Body of pancreas (tissue), 4 donors: ENCODE data around the gene PGP.

Experiments used
- CTCF ChIP-seq, 7 experiments: fragments of 450-650 bp in 4 of 7; fragments of 200-600 bp in 3 of 7; sonication (generic) in 3 of 7; IDR thresholded peaks; one replicate each; pipeline ENCODE4 v1.5.1; 2016 to 2019; ENCODE audit warnings: antibody characterized with exemption in 7 of 7
- POLR2A ChIP-seq, 3 donors: fragments of 450-650 bp; IDR thresholded peaks; one replicate each; pipeline ENCODE4 v1.6.1; 2016; ENCODE audit warnings: antibody characterized with exemption in 3 of 3, mild to moderate bottlenecking in 2 of 3

DNA sequence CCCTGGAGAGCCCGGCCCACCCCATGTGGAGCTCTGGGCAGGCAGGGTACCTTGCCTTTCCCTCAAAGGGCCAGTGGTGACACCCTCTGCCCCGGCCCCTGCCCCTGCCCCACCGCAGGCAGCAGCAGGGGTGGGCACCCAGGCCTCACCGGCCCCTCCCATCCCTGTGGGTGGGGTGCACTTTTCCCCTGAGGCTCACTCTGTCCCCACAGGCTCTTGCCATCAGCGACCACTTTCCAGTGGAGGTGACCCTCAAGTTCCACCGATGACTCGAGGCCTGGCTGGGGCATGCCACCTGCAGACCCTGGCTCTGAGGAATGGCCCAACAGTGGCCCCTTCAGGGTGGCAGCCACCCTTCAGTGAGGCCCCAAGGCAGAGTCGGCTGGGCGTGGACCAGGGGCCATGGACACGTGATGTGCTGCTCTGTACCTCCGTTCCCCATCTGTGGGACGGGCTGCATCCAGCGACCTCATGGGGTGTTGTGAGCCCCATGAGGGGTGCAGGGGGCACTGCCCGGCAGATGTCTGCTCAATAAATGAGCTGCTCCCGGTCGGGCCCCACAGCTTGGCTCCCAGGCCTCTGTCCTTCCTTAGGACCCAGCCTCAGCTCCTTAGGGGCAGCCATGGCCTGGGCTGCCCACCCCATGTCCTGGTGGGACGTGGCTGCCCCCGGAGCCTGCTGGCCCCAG lies 23.7 kb upstream of the PGP start:
- TF ChIP-seq CTCF (IDR thresholded peaks at IDR 0.05) (no peak), POLR2A (IDR thresholded peaks at IDR 0.05) (no peak)
